ENCODE results near the gene PHOSPHO2. TPM values are rescaled to one million over a fixed set of nuclear protein-coding genes. Genes with fewer than 3 reads are reported as not detected.

The PHOSPHO2 gene
- total RNA-seq, 1 donor from 2014 or later = 14.7 TPM

DNA sequence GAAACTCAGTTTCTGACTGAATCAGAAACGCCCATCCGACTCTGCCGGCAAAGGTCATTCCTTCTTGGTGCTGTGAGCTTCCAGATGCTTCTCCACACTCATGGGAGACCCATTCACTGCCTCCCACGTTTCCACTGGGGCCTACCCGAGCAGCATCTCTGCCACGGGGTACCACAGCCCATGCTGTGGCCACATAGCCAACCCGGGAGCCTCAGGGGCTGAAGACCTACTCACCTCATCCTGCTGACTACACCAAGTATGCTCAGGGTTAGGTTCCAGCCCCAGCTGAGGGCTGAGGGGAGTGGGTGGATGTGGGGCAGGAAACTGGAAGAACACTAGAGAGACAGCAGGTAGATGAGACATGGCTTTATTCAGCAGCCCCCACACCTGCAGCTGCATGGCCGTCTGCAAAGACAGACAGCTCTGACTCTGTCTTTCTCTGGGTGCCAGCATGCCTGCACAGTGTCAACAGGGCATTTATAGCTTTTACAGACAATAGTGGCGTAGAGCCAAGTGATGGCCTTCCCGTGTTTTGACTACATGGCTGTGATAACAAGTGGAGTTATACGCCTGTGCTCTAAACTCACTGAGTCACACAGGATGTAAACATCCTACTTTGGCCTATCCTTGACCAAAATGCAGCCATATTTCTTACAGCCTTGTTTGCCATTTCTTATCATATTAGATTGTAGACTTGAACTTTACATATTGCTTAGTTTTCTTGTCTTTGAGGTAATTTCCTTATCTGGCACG lies 22.8 kb downstream of the PHOSPHO2 start:
- DNase-seq (ENCODE audit: low spot score) = no peak

- no peak for DNase-seq (ENCODE audit: low spot score)
Observed at GRCh38 chr2:169717691-169718063, 23.4 kb downstream of the PHOSPHO2 start.

GRCh38 chr2:169718930-169719504 lies 24.7 kb downstream of the PHOSPHO2 start:
- no peak for DNase-seq (ENCODE audit: low spot score)

DNA sequence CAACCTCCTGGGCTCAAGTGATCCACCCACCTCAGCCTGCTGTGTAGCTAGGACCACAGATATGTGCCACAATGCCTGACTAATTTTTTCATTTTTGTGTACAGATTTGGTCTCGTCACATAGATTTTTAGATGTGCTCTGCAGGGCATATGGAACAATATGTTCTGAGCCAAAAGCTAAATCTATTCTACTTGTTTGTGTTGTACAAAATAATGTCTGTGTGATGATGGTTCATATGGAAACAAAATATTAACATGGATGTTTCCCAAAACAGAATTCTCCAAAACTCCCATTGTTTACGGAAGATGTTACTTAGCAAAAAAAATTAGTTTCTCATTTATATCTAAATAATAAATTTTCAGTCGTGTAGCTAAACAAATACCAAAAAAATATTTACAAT lies 26.7 kb downstream of the PHOSPHO2 start:
- no peak for DNase-seq (ENCODE audit: low spot score)

- DNase-seq (ENCODE audit: low spot score) = no peak
Observed at GRCh38 chr2:169727065-169727464, 32.8 kb downstream of the PHOSPHO2 start.

GRCh38 chr2:169729274-169729605 lies 35.0 kb downstream of the PHOSPHO2 start:
- no peak for DNase-seq (ENCODE audit: low spot score)

DNA sequence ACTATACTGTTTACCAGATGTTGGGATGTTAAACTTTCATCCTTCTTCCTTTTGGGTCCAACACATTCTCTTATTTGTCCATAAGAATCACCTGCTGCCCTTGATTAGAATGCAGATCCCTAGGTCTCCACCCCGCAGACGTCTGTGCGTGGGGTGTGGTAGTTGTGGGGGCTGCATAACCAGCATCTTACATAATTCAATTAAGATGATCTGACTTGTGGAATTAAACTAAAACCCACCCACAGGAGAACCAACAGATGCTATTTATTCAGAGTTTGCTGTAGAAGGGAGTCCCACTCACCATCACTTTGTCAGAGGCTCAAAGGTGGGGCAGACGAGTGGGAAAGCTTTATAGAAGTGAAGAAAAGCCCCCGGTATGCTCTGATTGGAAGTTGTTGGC lies 37.8 kb downstream of the PHOSPHO2 start:
- no peak for DNase-seq (ENCODE audit: low spot score)

DNA sequence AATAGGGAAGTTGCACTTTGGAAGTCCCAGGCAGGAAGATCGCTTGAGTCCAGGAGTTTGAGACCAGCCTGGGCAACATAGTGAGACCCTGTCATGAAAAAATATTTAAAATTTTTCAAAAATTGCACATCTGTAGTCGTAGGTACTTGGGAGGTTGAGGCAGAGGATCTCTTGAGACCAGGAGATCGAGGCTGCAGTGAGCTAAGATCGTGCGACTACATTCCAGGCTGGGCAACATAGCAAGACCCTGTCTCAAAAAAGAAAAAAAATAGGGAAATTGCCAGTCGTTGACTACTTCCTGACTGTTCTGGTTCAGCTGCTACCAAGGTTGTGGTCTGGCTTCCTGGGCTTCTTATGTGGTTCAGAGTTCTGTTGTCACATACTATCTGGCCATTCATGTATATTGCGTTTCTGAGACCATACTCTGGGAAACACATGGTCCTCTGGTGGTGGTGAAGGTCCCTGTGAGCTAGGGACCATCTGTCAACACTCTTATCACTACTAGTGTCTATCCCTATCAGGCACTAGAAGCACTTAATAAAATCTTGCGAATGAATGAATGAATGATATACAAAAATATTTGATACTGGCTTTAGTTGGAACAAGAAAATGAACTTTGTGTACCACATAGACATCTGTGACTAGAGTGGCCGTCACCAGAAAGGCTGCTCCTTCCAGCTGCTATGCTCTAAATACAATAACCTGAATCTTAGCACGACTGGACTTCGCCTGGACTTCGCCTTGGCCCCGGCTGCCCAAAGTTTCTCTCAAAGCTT lies 38.5 kb downstream of the PHOSPHO2 start:
- no peak for DNase-seq (ENCODE audit: low spot score)

DNA sequence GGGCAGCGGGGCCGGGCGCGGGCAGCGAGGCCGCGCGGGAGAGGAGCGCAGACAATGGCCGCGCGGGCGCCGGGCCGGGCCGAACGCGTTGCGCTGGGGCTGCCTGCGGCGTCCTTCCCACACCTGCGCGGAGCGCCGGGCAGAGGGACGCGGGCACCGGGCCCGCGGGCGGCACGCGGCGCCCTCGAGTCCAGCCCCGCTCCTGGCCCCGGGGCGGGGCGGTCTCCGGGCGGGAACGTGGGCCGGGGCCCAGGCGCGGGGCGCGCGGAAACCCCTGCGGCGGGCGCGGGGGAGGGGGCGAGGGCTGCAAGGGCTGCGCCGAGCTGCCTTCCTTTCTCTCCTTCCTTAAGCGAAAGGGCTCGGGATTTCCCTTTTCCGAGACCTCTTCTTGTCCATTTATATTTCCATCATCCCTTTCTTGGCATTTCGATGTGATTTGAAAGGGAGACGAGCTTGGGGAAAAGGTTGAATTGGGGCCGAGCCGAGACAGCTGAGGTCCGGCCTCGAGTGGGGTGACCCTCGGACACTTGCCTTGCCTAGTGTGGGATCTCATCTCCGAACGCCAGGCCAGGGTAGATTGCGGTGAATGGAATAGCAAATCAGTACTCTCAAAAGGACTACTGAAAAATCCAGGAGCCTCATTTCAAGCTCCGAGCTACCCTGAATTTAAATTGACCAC lies 40.0 kb downstream of the PHOSPHO2 start:
- DNase-seq (ENCODE audit: low spot score) = no peak

GRCh38 chr2:169735623-169736022 lies 41.4 kb downstream of the PHOSPHO2 start:
- DNase-seq (ENCODE audit: low spot score) = no peak

DNA sequence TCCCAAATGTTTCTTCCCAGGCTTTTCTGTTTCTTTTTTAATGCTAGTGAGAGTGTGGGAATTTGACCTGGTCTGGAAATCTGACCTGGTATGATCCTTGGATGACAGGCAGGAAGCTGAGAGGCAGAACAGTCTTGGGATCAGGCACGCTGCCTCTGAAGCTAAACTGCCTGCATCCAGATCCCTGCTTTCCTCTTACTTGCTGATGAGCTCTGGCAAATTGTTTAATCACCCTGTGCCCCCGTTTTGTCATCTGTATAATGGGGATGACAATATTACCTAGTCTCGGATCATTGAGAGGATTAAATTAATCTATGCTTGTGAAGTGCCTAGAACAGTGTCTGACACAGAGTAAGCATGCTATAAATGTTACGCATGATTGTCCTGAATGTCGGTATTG lies 42.6 kb downstream of the PHOSPHO2 start:
- no peak for DNase-seq (ENCODE audit: low spot score)

- no peak for DNase-seq (ENCODE audit: low spot score)
Observed at GRCh38 chr2:169738566-169739229, 44.4 kb downstream of the PHOSPHO2 start.

DNA sequence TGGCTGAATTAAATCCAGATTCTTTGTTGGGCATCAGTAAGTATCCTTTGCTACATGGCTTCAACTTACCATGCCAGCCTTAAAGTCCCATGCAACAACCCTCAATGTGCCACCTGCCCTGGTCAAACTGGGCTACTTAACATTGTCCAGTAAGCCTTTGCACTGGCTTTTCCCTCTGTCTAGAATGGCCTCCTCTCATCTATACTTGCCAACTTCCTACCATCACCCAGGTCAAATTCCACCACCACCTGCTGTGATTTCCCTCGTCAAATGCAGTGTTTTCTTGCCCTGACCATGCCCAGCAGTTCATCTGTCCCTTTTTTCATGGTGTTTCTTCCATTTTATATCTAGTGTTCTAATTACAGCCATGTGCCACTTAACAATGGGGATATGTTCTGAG lies 45.1 kb downstream of the PHOSPHO2 start:
- DNase-seq (ENCODE audit: low spot score) = no peak

DNA sequence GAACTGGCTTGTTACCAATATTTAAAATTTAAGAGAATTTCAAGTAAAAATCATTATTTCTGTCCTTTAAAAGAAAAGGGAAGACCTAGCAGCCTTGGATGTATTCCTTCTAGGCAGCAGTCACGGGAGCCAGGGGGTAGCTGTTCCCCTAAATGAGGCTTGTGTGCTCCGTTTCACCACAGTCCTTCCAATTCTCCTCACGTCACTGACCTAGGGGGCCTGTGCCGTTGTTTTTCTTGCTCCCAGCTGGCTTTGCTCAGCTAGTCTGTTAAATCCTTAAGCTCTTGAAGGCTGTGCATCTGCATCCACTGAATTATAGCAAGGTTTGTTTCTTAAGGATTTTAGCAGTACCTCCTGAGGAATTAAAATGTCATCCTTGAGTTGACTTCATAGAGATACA lies 49.3 kb downstream of the PHOSPHO2 start:
- DNase-seq (ENCODE audit: low spot score) = no peak

DNA sequence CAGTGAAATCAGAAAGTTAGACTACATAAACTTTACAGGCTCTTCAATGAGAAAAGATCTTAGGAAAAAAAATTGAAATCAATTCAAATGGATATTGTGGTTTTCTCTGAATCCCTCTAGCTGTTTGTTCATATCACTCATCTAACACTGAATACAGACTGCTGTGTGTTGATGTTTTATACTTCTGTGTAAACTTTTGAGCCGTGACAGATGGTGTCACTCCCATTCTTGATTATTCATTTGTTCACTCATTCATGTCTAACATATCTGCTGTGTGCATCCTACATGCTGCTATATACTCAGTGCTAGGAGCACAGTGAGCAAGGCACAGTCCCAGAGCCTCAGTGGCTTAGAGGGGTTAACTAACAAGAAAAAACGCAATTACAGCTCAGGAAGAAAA lies 52.0 kb downstream of the PHOSPHO2 start:
- no peak for DNase-seq (ENCODE audit: low spot score)

GRCh38 chr2:169748319-169748718 lies 54.0 kb downstream of the PHOSPHO2 start:
- no peak for DNase-seq (ENCODE audit: low spot score)

Other genes with a start within 250 kb of the PHOSPHO2 start
- gene BBS5, start 215.0 kb upstream of the PHOSPHO2 start, total RNA-seq = 18.8 TPM
- 1.1 TPM for gene KLHL41, start 184.8 kb upstream of the PHOSPHO2 start, total RNA-seq
- gene FASTKD1, start 120.6 kb upstream of the PHOSPHO2 start, total RNA-seq = 27.7 TPM
- 59.2 TPM for gene PPIG, start 110.1 kb upstream of the PHOSPHO2 start, total RNA-seq
- gene CFAP210, start 64 bp upstream of the PHOSPHO2 start, total RNA-seq = 0.49 TPM
- 12.4 TPM for gene KLHL23, start 39.4 kb downstream of the PHOSPHO2 start, total RNA-seq
- gene SSB, start 104.4 kb downstream of the PHOSPHO2 start, total RNA-seq = 87.6 TPM
- 54.8 TPM for gene METTL5, start 130.4 kb downstream of the PHOSPHO2 start, total RNA-seq
- gene UBR3, start 133.0 kb downstream of the PHOSPHO2 start, total RNA-seq = 67.9 TPM